ENCODE measurements around the gene RNU1-2. TPM values are rescaled to one million over a fixed set of nuclear protein-coding genes. Genes with fewer than 3 reads are reported as not detected.

Gene RNU1-2
- total RNA-seq, 1 donor from 2014 or later = 5,262 TPM

GRCh38 chr1:16920951-16921350 lies 25.2 kb downstream of the RNU1-2 start:
- no peak for TF ChIP-seq CTCF (IDR thresholded peaks at IDR 0.05; ENCODE audit: insufficient read depth, low read length, severe bottlenecking)
- Histone ChIP-seq H3K4me3 (ENCODE audit: low read depth, low read length) (no peak overlapping the region), H3K27me3 (ENCODE audit: control insufficient read depth, insufficient read depth, low read length) (no peaks in the 10 kb centered on the region), H3K36me3 (ENCODE audit: control insufficient read depth, insufficient read depth, low read length) (no peaks in the 10 kb centered on the region)
- FAIRE-seq = no peak
- DNase-seq (ENCODE audit: low read depth) = no peak

GRCh38 chr1:16921391-16922185 lies 25.8 kb downstream of the RNU1-2 start, which contains the start of gene CROCC:
CROCC (plus strand) TSS chr1:16921931; CDS start chr1:16922019, 88 bp downstream.
- Histone ChIP-seq H3K36me3 (ENCODE audit: control insufficient read depth, insufficient read depth, low read length) (no peaks in the 10 kb centered on the region), H3K4me3 (ENCODE audit: low read depth, low read length) (no peak within 1 kb of the TSS), H3K27me3 (ENCODE audit: control insufficient read depth, insufficient read depth, low read length) (no peaks in the 10 kb centered on the region)
- TF ChIP-seq CTCF (IDR thresholded peaks at IDR 0.05; ENCODE audit: insufficient read depth, low read length, severe bottlenecking) = no peak
- no peak for FAIRE-seq
- peak; percentile 14 for DNase-seq (ENCODE audit: low read depth)

- no peaks in the 10 kb centered on the region for H3K27me3 ChIP-seq (ENCODE audit: control insufficient read depth, insufficient read depth, low read length)
- peak; percentile 72 for FAIRE-seq
- no peak for TF ChIP-seq CTCF (IDR thresholded peaks at IDR 0.05; ENCODE audit: insufficient read depth, low read length, severe bottlenecking)
Measured at GRCh38 chr1:16922466-16922865, 26.7 kb downstream of the RNU1-2 start.

GRCh38 chr1:16922885-16923431 lies 27.2 kb downstream of the RNU1-2 start:
- no peak for DNase-seq (ENCODE audit: low read depth)
- H3K27me3 ChIP-seq (ENCODE audit: control insufficient read depth, insufficient read depth, low read length) = no peaks in the 10 kb centered on the region
- H3K36me3 ChIP-seq (ENCODE audit: control insufficient read depth, insufficient read depth, low read length) = no peaks in the 10 kb centered on the region
- H3K4me3 ChIP-seq (ENCODE audit: low read depth, low read length) = no peak overlapping the region
- TF ChIP-seq CTCF (IDR thresholded peaks at IDR 0.05; ENCODE audit: insufficient read depth, low read length, severe bottlenecking) = no peak
- peak; percentile 95 for FAIRE-seq

More at GRCh38 chr1:16922466-16922865, 26.7 kb downstream of the RNU1-2 start:
- no peak overlapping the region for H3K4me3 ChIP-seq (ENCODE audit: low read depth, low read length)
- H3K36me3 ChIP-seq (ENCODE audit: control insufficient read depth, insufficient read depth, low read length) = no peaks in the 10 kb centered on the region
- DNase-seq (ENCODE audit: low read depth) = no peak

GRCh38 chr1:16924216-16924918 lies 28.6 kb downstream of the RNU1-2 start:
- FAIRE-seq = no peak
- no peaks in the 10 kb centered on the region for H3K36me3 ChIP-seq (ENCODE audit: control insufficient read depth, insufficient read depth, low read length)
- no peak for TF ChIP-seq CTCF (IDR thresholded peaks at IDR 0.05; ENCODE audit: insufficient read depth, low read length, severe bottlenecking)

More at GRCh38 chr1:16924216-16924918, 28.6 kb downstream of the RNU1-2 start:
- DNase-seq (ENCODE audit: low read depth) = no peak
- no peak overlapping the region for H3K4me3 ChIP-seq (ENCODE audit: low read depth, low read length)
- H3K27me3 ChIP-seq (ENCODE audit: control insufficient read depth, insufficient read depth, low read length) = no peaks in the 10 kb centered on the region

Measured in bronchial epithelial cell (primary cell).